HepG2 (cell line): ENCODE measurements around the gene PRDX3. TPM values are rescaled to one million over a fixed set of nuclear protein-coding genes. Genes with fewer than 3 reads are reported as not detected.

Source experiments
- ATAC-seq: fragments of 200-7000 bp; cut with Tn5 transposase; 3 replicates; pipeline ENCODE4 v1.9.1; 2020; ENCODE audit warnings: mild to moderate bottlenecking, moderate library complexity
- BruUV-seq: library from RNA; stranded (reverse); fragments of 400-500 nt; replicated peaks from 2 replicates; lab custom pipeline; 2021; lab: Mats Ljungman, UMichigan
- CTCF ChIA-PET: fragments of 300-600 bp; formaldehyde crosslinking; extraction: SDS; loops from one replicate; lab custom pipeline; 2021; ENCODE audit warnings: low total read pairs, inconsistent platforms, low intra/inter-chr PET ratio; lab: Yijun Ruan, JAX
- POLR2A ChIA-PET: fragments of 350-600 bp; sonication (Branson Sonifier 250); formaldehyde crosslinking; loops from one replicate; lab custom pipeline; 2020; ENCODE audit warnings: antibody characterized with exemption, inconsistent platforms; lab: Yijun Ruan, JAX
- DNase-seq: peaks from one replicate; pipeline ENCODE4 v3.0.0-alpha.2; 2015; ENCODE audit warnings: low spot score
- FAIRE-seq: peaks from 3 replicates; lab custom pipeline; 2011; peaks lifted over from hg19 to GRCh38; lab: Jason Lieb, UNC
- H2AFZ ChIP-seq: one replicate; pipeline ENCODE4 v1.6.1; 2011; ENCODE audit warnings: low read length, inconsistent platforms
- H3K27ac ChIP-seq: fragments of 300-600 bp; 3 replicates; pipeline ENCODE4 v1.8.0; 2011; ENCODE audit warnings: mixed run types, mild to moderate bottlenecking, mixed read lengths, low read length, inconsistent platforms; ENCODE audit not compliant: insufficient read depth; ENCODE audit errors: extremely low read length
- H3K27me3 ChIP-seq, 2 experiments: fragments of 200-600 bp in 1 of 2; 2 replicates in 1 of 2; 3 replicates in 1 of 2; pipeline versions ENCODE4 v1.6.0 to v1.8.0; 2011; ENCODE audit warnings: low read length in 2 of 2, mild to moderate bottlenecking in 2 of 2, moderate library complexity in 2 of 2, inconsistent platforms in 1 of 2; ENCODE audit not compliant: insufficient read depth in 2 of 2, control insufficient read depth in 1 of 2
- H3K36me3 ChIP-seq, 2 experiments: fragments of 200-600 bp in 1 of 2; replicated peaks in 1 of 2; 2 replicates in 1 of 2; 3 replicates in 1 of 2; pipeline versions ENCODE4 v1.5.1 to v1.8.0; 2011; ENCODE audit warnings: low read length in 2 of 2, inconsistent platforms in 1 of 2; ENCODE audit not compliant: insufficient read depth in 2 of 2, control insufficient read depth in 1 of 2
- H3K4me1 ChIP-seq: 2 replicates; pipeline ENCODE4 v1.5.1; 2012; ENCODE audit warnings: low read length, inconsistent platforms; ENCODE audit not compliant: insufficient read depth
- H3K4me2 ChIP-seq: 2 replicates; pipeline ENCODE4 v1.6.0; 2011; ENCODE audit warnings: low read depth, low read length, inconsistent platforms
- H3K4me3 ChIP-seq, 3 experiments: fragments of 200-600 bp in 1 of 3; sonication (generic), shearing (Covaris generic) in 1 of 3; replicated peaks in 1 of 3; 2 replicates each; pipeline ENCODE4 v1.5.1; 2011 to 2016; ENCODE audit warnings: low read length in 3 of 3, inconsistent platforms in 2 of 3, low read depth in 2 of 3, mild to moderate bottlenecking in 2 of 3, control low read depth in 1 of 3, mixed read lengths in 1 of 3; ENCODE audit not compliant: insufficient read depth in 1 of 3
- H3K79me2 ChIP-seq: one replicate; pipeline ENCODE4 v1.6.1; 2011; ENCODE audit warnings: low read length, inconsistent platforms; ENCODE audit not compliant: insufficient read depth
- H3K9ac ChIP-seq: 2 replicates; pipeline ENCODE4 v1.6.0; 2011; ENCODE audit warnings: mild to moderate bottlenecking, low read depth, low read length, inconsistent platforms; ENCODE audit not compliant: insufficient read depth
- H3K9me3 ChIP-seq: 2 replicates; pipeline ENCODE4 v1.5.1; 2012; ENCODE audit warnings: mild to moderate bottlenecking, low read length
- H4K20me1 ChIP-seq: 2 replicates; pipeline ENCODE4 v1.6.0; 2011; ENCODE audit warnings: inconsistent platforms, mild to moderate bottlenecking, low read length, moderate library complexity; ENCODE audit not compliant: insufficient read depth
- ZIK1 ChIP-seq: sonication (generic); formaldehyde crosslinking; IDR thresholded peaks from 2 replicates; pipeline ENCODE4 v1.5.0; 2020; ENCODE audit warnings: mild to moderate bottlenecking, low read depth, missing genetic modification reagents, borderline replicate concordance
- ZNF343 ChIP-seq: sonication (generic); formaldehyde crosslinking; IDR thresholded peaks from 2 replicates; pipeline ENCODE4 v1.4.0; 2020; ENCODE audit warnings: mild to moderate bottlenecking, missing genetic modification reagents
- ZNF713 ChIP-seq: sonication (generic); formaldehyde crosslinking; IDR thresholded peaks from 2 replicates; pipeline ENCODE4 v1.4.0; 2020; ENCODE audit warnings: mild to moderate bottlenecking, missing genetic modification reagents
- WGBS: methylation state at CpG from one replicate; pipeline ENCODE4 v1.1.6; 2017; ENCODE audit warnings: low lambda C conversion rate; 5-methylcytosine and 5-hydroxymethylcytosine counted together
- in situ Hi-C: cut with HindIII; loops from 2 replicates; pipeline ENCODE4 v1.10.0; 2017; ENCODE audit warnings: low pct_unique_long_range_greater_than_20kb; ENCODE audit not compliant: extremely low pct_ligation_motif_present
- intact Hi-C: fragments of 100-400 bp; cut with micrococcal nuclease; formaldehyde crosslinking; loops from one replicate; pipeline ENCODE4 v1.10.0; 2022; ENCODE audit not compliant: unreplicated experiment
- polyA plus RNA-seq, 8 experiments: library from polyadenylated mRNA; depleted of rRNA in 3 of 8; stranded (reverse) in 7 of 8; unstranded in 1 of 8; fragments of >200 nt; fragmentation: Illumina TruSeq in 4 of 8; extraction: Trizol in 4 of 8; gene quantifications; 2 replicates each; pipeline versions ENCODE4 v1.2.1 to v1.2.3, GENCODE V29; 2011 to 2016; ENCODE audit warnings: low read depth in 4 of 8, missing spikeins in 1 of 8, mixed read lengths in 1 of 8; ENCODE audit not compliant: insufficient read depth in 1 of 8
- total RNA-seq, 5 experiments: library from RNA; depleted of rRNA; stranded (reverse); fragments of >200 nt; fragmentation: Illumina TruSeq; extraction: Trizol; gene quantifications; 2 replicates each; pipeline ENCODE4 v1.2.3, GENCODE V29; 2016; ENCODE audit warnings: low read depth in 1 of 5
- TF ChIP-seq, protein P1 (sequence below): sonication (generic); formaldehyde crosslinking; IDR thresholded peaks from 2 replicates; pipeline ENCODE4 v1.4.0; 2020; ENCODE audit warnings: missing genetic modification reagents, borderline replicate concordance
- TF ChIP-seq, protein P2 (sequence below): fragments of 450-650 bp; IDR thresholded peaks from 2 replicates; pipeline ENCODE4 v1.6.1; 2016

Gene PRDX3
- total and polyA plus RNA-seq, 2 of the 13 experiments (the other 11 are each of a cell fraction or from before 2014, with no cell fraction given): 407 to 565 TPM

GRCh38 chr10:119132521-119133345 is 45.9 kb downstream of the PRDX3 start:
- no peak for DNase-seq
- no TSS peak for BruUV-seq
- Histone ChIP-seq H3K27me3 (no peaks in the 10 kb centered on the region), H4K20me1 (no peaks in the 10 kb centered on the region), H3K4me3 (no peak overlapping the region), H3K9me3 (no peaks in the 10 kb centered on the region), H3K4me2 (no peak overlapping the region), H3K9ac (no peak overlapping the region), H3K27ac (no peak overlapping the region), H3K36me3 (peaks cover 14 to 57% of the 10 kb centered on the region in 2 experiments), H3K4me1 (peaks cover 32% of the 10 kb centered on the region), H2AFZ (no peak overlapping the region), H3K79me2 (no peaks in the 10 kb centered on the region)
- TF ChIP-seq, protein P1, sequence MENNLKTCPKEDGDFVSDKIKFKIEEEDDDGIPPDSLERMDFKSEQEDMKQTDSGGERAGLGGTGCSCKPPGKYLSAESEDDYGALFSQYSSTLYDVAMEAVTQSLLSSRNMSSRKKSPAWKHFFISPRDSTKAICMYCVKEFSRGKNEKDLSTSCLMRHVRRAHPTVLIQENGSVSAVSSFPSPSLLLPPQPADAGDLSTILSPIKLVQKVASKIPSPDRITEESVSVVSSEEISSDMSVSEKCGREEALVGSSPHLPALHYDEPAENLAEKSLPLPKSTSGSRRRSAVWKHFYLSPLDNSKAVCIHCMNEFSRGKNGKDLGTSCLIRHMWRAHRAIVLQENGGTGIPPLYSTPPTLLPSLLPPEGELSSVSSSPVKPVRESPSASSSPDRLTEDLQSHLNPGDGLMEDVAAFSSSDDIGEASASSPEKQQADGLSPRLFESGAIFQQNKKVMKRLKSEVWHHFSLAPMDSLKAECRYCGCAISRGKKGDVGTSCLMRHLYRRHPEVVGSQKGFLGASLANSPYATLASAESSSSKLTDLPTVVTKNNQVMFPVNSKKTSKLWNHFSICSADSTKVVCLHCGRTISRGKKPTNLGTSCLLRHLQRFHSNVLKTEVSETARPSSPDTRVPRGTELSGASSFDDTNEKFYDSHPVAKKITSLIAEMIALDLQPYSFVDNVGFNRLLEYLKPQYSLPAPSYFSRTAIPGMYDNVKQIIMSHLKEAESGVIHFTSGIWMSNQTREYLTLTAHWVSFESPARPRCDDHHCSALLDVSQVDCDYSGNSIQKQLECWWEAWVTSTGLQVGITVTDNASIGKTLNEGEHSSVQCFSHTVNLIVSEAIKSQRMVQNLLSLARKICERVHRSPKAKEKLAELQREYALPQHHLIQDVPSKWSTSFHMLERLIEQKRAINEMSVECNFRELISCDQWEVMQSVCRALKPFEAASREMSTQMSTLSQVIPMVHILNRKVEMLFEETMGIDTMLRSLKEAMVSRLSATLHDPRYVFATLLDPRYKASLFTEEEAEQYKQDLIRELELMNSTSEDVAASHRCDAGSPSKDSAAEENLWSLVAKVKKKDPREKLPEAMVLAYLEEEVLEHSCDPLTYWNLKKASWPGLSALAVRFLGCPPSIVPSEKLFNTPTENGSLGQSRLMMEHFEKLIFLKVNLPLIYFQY (CRISPR knock-in tag): no peak
- TF ChIP-seq ZIK1 (CRISPR knock-in tag): no peak
- no peak for TF ChIP-seq ZNF713 (CRISPR knock-in tag)
- TF ChIP-seq ZNF343 (CRISPR knock-in tag): no peak
- TF ChIP-seq, protein P2, sequence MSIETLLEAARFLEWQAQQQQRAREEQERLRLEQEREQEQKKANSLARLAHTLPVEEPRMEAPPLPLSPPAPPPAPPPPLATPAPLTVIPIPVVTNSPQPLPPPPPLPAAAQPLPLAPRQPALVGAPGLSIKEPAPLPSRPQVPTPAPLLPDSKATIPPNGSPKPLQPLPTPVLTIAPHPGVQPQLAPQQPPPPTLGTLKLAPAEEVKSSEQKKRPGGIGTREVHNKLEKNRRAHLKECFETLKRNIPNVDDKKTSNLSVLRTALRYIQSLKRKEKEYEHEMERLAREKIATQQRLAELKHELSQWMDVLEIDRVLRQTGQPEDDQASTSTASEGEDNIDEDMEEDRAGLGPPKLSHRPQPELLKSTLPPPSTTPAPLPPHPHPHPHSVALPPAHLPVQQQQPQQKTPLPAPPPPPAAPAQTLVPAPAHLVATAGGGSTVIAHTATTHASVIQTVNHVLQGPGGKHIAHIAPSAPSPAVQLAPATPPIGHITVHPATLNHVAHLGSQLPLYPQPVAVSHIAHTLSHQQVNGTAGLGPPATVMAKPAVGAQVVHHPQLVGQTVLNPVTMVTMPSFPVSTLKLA: no peak
- 89% methylated on average over 13 of the region's 14 CpGs for WGBS
- ChIA-PET POLR2A (interaction anchor here (1.5 to 2.0 kb wide), 2 partner anchors 12 to 28 kb away, joined by 9 to 15 read pairs; partner anchors contain the start of gene DENND10), CTCF (no interaction called here)
- no peak for ATAC-seq
- intact Hi-C loops (no loop called here), in situ Hi-C loops (no loop called here)
- FAIRE-seq: no peak
